NCI-H524 treated with DMSO at 0.1 percent for 48 hours (cell line): Measurements from ENCODE around the gene KRT32.
"Not testable (repeated sequence)": the region's sequence is repeated elsewhere in the genome, so short reads cannot be mapped to it uniquely, and the experiment has no call there.

Experiments
- DNase-seq: peaks from one replicate; lab custom pipeline; 2025; lab: John Stamatoyannopoulos, UW

The KRT32 gene

GRCh38 chr17:41428591-41429291, 38.4 kb downstream of the KRT32 start:
- no peak for DNase-seq

DNA sequence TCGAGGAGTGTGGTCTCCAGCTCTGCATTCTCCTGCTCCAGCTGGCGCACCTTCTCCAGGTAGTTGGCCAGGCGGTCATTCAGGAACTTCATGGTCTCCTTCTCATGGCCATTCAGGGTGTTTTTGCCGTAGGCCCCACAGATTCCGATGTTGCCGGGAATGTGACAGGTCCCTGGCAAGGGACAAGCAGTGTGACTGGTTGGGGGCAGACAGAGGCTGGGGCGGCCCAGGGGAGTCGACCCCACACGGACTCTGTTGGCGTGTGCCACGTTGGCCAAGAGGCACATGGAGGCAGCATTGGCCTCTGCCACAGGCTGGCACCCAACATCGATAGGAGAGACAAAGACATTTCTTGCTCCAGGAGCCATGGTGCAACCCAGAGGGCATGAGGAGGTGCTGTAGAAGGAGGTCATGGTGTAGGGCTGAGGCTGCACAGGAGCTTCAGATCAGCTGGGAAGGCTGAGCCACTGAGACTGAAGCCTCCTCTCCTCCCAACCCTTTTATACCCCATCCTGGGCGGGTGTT, 43.0 kb downstream of the KRT32 start, which contains the start of gene KRT37:
Gene KRT37 (minus strand): TSS at position 475 of the 525 bp plus-strand sequence. CDS start 62 bp downstream, at position 413.
- no peak for DNase-seq

DNA sequence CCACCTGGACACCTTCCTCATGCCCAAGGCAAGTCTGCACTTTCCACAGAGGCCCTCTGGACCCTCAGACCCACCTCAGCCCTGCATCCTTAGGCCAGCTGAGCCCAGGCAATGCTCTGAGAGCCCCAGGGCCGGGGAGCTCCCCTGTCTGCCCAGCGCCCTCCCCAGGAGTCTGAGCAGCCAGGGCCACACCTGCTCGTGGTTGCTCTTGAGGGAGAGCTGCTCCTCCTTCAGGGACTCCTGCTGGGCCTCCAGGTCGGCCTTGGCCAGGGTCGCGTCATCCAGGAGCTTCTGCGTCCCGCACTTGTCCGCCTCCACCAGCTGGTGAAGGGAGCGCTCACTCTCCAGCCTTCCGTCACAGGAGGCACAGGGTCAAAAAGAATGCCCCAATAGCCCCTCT, 44.6 kb downstream of the KRT32 start:
- DNase-seq = not testable (repeated sequence)

DNA sequence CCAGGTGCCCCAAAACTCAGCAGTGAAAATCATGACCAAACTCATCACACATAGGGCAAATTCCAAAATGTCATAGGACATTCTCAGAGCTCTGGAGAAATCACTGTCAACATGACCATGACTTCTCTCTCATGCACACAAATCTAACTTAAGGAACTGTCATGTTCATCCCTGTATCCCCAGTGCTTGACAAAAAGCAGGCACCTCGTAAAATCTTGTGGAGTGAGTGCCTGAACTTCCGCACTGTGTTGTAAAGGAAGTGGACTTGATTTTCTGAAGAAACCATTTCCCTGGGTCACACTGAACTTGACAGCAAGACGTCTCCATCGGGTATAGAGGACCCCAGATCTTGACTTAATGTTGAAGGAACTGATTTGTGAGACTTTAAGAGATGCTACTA, 45.6 kb downstream of the KRT32 start:
- DNase-seq = no peak

GRCh38 chr17:41421116-41421515, 46.1 kb downstream of the KRT32 start:
- DNase-seq = no peak

DNA sequence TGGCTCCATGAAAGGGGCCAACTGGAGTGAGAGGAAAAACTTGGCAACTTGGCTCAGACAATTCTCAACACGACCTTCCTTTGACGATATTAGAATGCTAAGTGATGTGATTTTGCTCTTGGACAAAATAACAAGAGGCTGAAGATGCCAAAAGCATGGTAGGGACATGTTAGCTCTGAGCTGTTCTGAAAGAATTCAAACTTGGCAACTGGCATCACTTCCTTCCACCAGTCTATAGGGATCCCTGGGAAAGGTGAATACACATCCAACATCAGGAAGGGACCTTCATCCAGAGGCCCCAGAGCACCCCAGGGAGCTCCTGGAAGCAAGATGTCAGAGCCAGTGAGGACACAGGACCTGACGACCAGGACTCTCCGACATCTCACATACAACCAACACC, 47.1 kb downstream of the KRT32 start:
- DNase-seq = no peak

DNA sequence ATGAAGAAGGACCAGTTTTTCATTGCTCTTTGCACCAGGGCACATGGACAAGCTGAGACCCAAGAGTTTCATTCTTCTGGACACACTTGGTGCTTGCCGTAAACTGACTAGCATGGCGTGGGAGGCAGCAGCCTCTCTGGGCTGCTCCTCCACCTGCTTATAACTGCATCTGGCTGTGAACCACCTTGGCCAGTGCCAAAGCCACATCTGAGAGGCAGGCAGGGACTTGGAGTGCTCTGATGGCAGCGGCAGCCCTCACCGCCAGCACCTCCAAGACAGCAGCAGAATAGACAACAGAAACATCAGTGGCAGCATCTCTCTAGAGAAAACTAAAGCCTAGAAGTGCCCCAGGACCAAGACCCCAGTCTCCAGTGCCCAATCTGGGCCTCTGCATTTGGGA, 47.5 kb downstream of the KRT32 start:
- DNase-seq = no peak

DNA sequence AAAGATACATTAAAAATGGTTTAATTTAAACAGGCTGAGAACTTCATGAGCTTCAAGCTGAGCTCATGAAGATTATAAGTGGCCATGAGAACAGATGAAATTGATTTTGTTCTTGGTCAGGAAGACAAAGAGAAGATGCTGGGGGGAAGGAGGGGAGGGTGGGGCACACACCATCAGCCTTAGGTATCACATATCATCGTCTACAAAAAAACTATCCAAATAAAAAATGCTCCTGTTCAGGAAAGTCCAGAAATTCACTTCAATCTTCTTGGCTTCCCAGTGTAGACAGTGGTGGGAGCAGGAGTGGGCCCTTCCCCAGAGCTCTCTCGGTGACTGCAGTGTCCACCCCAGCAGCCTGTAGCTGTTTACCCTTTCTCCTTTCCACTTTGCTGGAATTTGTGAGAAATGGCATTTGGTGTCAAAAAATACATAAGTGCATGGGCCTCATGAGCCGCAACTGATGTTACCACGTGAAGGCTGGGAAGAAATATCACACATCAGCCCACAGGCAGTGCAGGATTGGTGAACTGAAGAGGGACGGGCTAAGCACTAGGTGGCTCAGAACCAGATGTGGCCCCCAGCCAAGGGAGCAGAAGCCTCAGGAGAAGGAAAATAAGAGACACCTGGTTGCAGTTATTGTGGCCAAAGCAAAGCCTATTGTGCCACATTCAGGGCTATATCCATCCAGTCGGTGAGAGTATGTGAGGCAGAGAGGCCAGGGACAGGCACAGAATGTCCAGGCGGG, 48.9 kb downstream of the KRT32 start:
- no peak for DNase-seq

DNA sequence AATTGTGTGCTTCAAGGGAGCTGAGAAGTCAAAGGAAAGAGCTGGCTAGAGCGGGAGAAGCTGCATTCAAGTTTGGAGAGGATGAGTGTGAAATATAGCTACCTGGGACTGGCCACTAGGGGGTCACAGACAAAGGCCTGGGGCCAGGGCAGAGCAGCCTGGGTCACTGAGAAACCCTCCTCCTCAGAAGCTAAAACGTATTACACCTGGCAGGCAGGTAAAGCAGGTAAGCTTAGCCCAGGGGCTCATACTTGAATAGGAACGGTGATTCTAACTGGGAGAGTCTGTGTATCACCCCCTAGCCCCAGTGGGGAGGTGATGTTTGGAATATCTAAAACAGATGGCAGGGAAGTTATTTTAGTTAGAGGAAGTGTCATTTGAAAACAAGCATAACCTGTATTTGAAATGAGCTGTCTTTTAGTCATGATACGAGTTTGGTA, 49.6 kb downstream of the KRT32 start:
- no peak for DNase-seq

GRCh38 chr17:41417127-41417526, 50.1 kb downstream of the KRT32 start:
- DNase-seq = no peak

DNA sequence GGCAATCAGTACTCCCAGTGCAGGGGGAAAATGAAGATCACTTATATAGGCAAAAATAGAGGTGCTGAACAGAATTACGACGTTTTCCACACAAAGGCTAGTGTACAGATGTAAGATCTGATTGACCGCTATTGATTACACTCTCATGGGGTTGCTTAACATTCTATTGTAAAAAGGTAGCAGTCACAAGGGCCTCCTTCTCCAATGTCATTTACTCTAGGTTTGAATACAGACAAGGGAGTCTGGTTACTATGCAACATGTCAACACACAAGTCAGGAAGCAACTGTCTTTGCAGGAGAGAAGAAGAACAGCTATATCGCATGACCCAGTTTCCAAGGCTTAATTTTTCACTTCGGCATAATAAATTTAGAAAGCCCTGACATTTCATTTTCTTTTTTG, 50.7 kb downstream of the KRT32 start:
- no peak for DNase-seq

DNA sequence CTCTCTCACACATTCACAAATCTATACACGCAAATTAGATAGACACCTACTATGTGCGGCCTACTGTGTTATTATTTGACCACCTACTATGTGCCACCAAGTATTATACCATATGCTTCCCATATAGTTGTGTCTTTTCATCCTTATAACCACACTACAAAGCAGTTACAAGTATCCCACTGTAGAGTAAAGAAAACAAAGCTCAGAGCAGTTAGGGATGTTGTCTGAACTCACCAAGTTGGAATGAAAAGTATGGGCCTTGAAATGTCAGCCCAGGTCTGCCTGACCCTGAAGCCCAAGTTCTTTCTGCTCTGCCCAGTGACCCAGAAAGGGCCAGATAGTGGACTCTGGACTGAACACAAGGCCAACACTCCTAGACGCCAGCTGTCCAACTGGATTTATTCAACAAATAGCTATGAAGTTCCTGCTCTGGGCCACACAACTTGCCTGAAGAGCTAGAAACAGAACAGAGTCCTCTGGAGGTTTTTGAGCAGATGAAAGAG, 51.3 kb downstream of the KRT32 start:
- DNase-seq = no peak

- DNase-seq = no peak
Measured at GRCh38 chr17:41415411-41415810, 51.8 kb downstream of the KRT32 start.

DNA sequence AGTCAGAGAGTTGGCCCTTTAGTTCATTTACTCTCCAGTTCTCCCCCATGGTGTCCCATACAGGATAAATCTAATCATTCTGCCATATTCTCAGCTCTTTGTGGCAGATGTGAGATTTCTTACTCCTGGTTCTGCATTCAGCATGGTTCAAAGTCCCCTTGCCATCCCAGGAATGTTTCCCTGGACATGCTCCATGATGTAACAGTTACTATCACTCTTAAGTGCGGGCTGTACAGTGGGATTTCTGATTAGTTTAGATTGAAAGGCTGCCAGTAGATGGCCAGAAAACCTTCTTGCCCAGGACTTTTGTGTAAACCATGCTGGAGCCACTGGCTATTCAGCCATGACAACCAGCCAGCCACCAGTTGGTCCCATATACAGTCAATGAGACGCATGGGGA, 53.2 kb downstream of the KRT32 start:
- DNase-seq = no peak

DNA sequence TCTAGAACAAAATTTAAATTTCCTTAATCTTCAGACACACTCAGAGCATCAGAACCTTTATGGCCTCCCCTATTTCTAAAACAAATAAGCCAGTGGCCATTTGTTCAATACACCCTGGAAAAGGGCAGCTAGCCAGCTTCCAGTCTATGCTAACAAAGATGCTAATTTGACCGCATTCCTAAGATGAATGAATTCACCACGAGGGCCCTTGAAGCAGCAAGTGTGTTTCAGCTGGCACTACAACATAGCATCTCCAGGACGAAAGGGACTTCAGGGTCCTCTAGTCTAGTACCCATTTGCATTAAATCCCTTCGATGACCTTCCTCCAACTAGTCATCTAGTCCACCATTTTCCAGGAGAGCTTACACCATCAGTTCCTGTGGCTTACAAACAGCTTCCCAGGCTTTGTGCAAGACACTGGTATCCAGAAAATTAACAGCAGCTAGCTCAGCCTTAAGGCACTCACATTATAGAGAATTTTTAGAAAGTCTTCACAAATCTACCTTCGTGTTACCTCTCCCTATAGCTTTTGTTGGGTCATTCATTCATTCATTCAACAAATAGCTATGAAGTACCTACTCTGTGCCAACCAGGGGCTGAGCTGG, 53.7 kb downstream of the KRT32 start:
- DNase-seq = no peak

DNA sequence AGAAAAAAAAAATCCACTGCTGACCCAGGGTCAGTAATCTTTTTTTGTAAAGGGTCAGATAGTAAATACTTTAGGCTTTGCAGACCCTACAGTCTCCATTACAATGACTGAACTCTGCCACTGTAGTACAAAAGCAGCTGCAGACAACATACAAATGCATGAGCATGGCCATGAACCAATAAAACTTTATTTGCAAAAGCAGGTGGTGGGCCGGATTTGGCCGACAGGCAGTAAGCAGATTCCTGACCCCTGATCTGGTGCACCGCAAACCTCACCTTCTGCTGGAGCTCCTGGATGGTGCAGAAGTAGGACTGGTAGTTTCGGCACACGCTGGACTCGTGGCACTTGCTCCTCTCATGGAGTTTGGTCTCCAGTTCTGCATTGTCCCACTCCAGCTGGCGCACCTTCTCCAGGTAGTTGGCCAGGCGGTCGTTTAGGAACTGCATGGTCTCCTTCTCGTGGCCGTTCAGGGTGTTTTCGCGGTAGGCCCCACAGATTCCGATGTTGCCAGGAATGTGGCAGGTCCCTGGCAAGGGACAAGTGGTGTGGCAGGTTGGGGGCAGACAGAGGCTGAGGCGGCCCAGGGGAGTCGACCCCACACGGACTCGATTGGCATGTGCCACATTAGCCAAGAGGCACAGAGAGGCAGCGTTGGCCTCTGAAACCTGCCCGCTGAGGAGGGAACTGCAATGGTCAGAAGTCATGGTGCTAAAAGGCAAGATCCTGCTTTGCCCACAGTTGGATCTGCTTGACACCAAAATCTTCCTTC, 55.9 kb downstream of the KRT32 start:
- DNase-seq = no peak
